ENCODE results near the gene ERC2. TPM values are rescaled to one million over a fixed set of nuclear protein-coding genes. Genes with fewer than 3 reads are reported as not detected.

The ERC2 gene
- total RNA-seq, 1 donor from 2014 or later = 48.3 TPM

- Mint-ChIP-seq H3K9me3 (ENCODE audit: unreplicated experiment) (no peaks in the 10 kb centered on the region), H3K4me3 (ENCODE audit: unreplicated experiment) (no peak overlapping the region), H3K27me3 (ENCODE audit: unreplicated experiment) (no peaks in the 10 kb centered on the region), H3K4me1 (ENCODE audit: low read depth, unreplicated experiment) (no peaks in the 10 kb centered on the region), H3K27ac (ENCODE audit: unreplicated experiment) (no peak overlapping the region), H3K36me3 (ENCODE audit: unreplicated experiment) (no peaks in the 10 kb centered on the region)
- no peak for TF ChIP-seq CTCF (IDR thresholded peaks at IDR 0.05; ENCODE audit: partially characterized antibody, unreplicated experiment)
- no peak for DNase-seq
Measured at GRCh38 chr3:56131974-56132590, 336.2 kb downstream of the ERC2 start.

- peaks cover 5% of the 10 kb centered on the region for H3K36me3 Mint-ChIP-seq (ENCODE audit: unreplicated experiment)
- H3K4me1 Mint-ChIP-seq (ENCODE audit: low read depth, unreplicated experiment) = no peaks in the 10 kb centered on the region
- TF ChIP-seq CTCF (IDR thresholded peaks at IDR 0.05; ENCODE audit: partially characterized antibody, unreplicated experiment) = no peak
- H3K4me3 Mint-ChIP-seq (ENCODE audit: unreplicated experiment) = no peak overlapping the region
- no peaks in the 10 kb centered on the region for H3K27me3 Mint-ChIP-seq (ENCODE audit: unreplicated experiment)
- DNase-seq = no peak
- no peak overlapping the region for H3K27ac Mint-ChIP-seq (ENCODE audit: unreplicated experiment)
- no peaks in the 10 kb centered on the region for H3K9me3 Mint-ChIP-seq (ENCODE audit: unreplicated experiment)
Measured at GRCh38 chr3:56130036-56130435, 338.2 kb downstream of the ERC2 start.

- H3K36me3 Mint-ChIP-seq (ENCODE audit: unreplicated experiment) = peaks cover 5% of the 10 kb centered on the region
- H3K27ac Mint-ChIP-seq (ENCODE audit: unreplicated experiment) = no peak overlapping the region
- no peaks in the 10 kb centered on the region for H3K27me3 Mint-ChIP-seq (ENCODE audit: unreplicated experiment)
- no peak for DNase-seq
- TF ChIP-seq CTCF (IDR thresholded peaks at IDR 0.05; ENCODE audit: partially characterized antibody, unreplicated experiment) = no peak
- no peak overlapping the region for H3K4me3 Mint-ChIP-seq (ENCODE audit: unreplicated experiment)
- H3K4me1 Mint-ChIP-seq (ENCODE audit: low read depth, unreplicated experiment) = no peaks in the 10 kb centered on the region
- no peaks in the 10 kb centered on the region for H3K9me3 Mint-ChIP-seq (ENCODE audit: unreplicated experiment)
Measured at GRCh38 chr3:56126632-56127031, 341.6 kb downstream of the ERC2 start.

- Mint-ChIP-seq H3K27ac (ENCODE audit: unreplicated experiment) (no peak overlapping the region), H3K27me3 (ENCODE audit: unreplicated experiment) (no peaks in the 10 kb centered on the region), H3K9me3 (ENCODE audit: unreplicated experiment) (no peaks in the 10 kb centered on the region), H3K36me3 (ENCODE audit: unreplicated experiment) (peaks cover 5% of the 10 kb centered on the region), H3K4me3 (ENCODE audit: unreplicated experiment) (no peak overlapping the region), H3K4me1 (ENCODE audit: low read depth, unreplicated experiment) (no peaks in the 10 kb centered on the region)
- TF ChIP-seq CTCF (IDR thresholded peaks at IDR 0.05; ENCODE audit: partially characterized antibody, unreplicated experiment) = no peak
- no peak for DNase-seq
Measured at GRCh38 chr3:56125358-56126005, 342.8 kb downstream of the ERC2 start.

GRCh38 chr3:56124546-56124945, 343.7 kb downstream of the ERC2 start:
- Mint-ChIP-seq H3K36me3 (ENCODE audit: unreplicated experiment) (peaks cover 5% of the 10 kb centered on the region), H3K4me1 (ENCODE audit: low read depth, unreplicated experiment) (no peaks in the 10 kb centered on the region), H3K27me3 (ENCODE audit: unreplicated experiment) (no peaks in the 10 kb centered on the region), H3K27ac (ENCODE audit: unreplicated experiment) (no peak overlapping the region), H3K4me3 (ENCODE audit: unreplicated experiment) (no peak overlapping the region), H3K9me3 (ENCODE audit: unreplicated experiment) (no peaks in the 10 kb centered on the region)
- DNase-seq = no peak
- no peak for TF ChIP-seq CTCF (IDR thresholded peaks at IDR 0.05; ENCODE audit: partially characterized antibody, unreplicated experiment)
